ENCODE data around the gene SPEM1. TPM values are rescaled to one million over a fixed set of nuclear protein-coding genes. Genes with fewer than 3 reads are reported as not detected.
A peak's percentile ranks its signal among the peaks of the same experiment; 100 is the strongest.
"Not testable (repeated sequence)": the region's sequence is repeated elsewhere in the genome, so short reads cannot be mapped to it uniquely, and the experiment has no call there.

Gene SPEM1
- total RNA-seq, 4 donors from 2014 or later, result not detected

DNA sequence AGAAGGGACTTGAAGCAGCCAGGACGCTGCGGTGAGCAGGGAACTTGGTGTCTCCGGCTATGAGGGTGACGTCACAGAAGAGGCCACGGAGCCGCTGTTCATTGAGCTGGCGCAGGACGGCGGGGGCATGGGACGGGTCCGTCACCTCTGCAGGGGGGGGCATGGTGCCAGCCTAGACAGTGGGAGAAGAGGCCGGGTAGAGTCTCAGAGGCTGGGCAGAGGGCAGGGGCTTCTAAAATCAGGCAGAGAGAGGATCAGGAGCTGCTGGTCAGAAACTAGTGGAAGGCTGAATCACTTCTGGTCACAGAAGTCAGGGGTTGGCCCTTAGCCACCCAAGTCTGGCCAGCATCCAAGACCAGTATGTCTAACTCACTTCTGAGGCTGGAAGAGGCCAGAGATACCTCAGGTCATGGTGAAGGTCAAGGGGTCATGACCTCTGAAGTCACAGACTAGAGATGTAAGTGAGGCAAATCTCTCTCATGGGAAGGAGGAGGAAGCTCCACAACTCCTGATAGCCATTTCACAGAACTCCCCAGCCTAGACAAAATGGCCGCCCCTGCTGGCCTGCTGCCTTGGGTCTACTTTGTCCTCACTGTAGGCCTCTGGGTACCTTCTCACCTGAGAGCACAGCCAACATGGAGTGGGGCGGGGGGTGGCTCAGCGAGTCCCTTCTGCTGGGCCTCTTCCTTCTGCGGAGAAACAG, 46.7 kb downstream of the SPEM1 start:
- H3K9me3 ChIP-seq, result no peaks in the 10 kb centered on the region
- 24% methylated on average over 3 of the region's 16 CpGs; no CpG with 5 or more reads in 1 of the 2 donors for WGBS, 2 donors (ENCODE audit: low coverage in 1 of 2)
- H3K27me3 ChIP-seq, result no peaks in the 10 kb centered on the region
- H3K4me1 ChIP-seq, result peaks cover 2 to 65% (median 17%) of the 10 kb centered on the region in 3 donors
- no peak overlapping the region for H3K4me3 ChIP-seq
- peaks cover 0 to 50% of the 10 kb centered on the region in 2 donors for H3K36me3 ChIP-seq
- peak; percentile 63 for ATAC-seq
- H3K27ac ChIP-seq, result peak overlapping the region; percentile 7 to 74 (median 70)
- TF ChIP-seq POLR2AphosphoS5 (IDR thresholded peaks at IDR 0.05) (peak; percentile 58), EP300 (IDR thresholded peaks at IDR 0.05) (no peak), POLR2A (IDR thresholded peaks at IDR 0.05) (no peak)
- TF ChIP-seq, protein P1, sequence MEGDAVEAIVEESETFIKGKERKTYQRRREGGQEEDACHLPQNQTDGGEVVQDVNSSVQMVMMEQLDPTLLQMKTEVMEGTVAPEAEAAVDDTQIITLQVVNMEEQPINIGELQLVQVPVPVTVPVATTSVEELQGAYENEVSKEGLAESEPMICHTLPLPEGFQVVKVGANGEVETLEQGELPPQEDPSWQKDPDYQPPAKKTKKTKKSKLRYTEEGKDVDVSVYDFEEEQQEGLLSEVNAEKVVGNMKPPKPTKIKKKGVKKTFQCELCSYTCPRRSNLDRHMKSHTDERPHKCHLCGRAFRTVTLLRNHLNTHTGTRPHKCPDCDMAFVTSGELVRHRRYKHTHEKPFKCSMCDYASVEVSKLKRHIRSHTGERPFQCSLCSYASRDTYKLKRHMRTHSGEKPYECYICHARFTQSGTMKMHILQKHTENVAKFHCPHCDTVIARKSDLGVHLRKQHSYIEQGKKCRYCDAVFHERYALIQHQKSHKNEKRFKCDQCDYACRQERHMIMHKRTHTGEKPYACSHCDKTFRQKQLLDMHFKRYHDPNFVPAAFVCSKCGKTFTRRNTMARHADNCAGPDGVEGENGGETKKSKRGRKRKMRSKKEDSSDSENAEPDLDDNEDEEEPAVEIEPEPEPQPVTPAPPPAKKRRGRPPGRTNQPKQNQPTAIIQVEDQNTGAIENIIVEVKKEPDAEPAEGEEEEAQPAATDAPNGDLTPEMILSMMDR (IDR thresholded peaks at IDR 0.05), result no peak

DNA sequence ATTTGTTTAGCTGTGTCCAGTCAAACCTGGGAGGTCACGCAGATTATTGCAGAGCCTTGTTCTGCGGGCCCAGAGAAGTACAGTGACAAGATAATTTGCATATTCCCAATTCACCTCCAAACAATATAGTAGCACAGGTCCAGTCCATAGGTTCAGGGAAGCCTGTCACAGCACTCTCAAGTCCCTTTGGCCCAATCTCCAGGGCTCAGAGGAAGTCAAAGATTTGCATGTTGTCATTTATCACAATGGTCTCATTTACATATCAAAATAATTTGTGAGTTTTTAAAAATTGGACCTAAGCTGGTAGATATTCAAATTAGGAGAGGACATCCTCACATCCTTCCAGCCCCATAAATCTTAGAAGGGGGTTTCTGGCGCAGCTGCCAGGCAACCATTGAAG, 47.4 kb downstream of the SPEM1 start:
- no peak for TF ChIP-seq EP300 (IDR thresholded peaks at IDR 0.05)
- TF ChIP-seq POLR2A (IDR thresholded peaks at IDR 0.05), result no peak
- TF ChIP-seq POLR2AphosphoS5 (IDR thresholded peaks at IDR 0.05), result no peak
- TF ChIP-seq, protein P1 (IDR thresholded peaks at IDR 0.05), result no peak
- no peaks in the 10 kb centered on the region for H3K9me3 ChIP-seq
- H3K4me1 ChIP-seq, result peaks cover 2 to 72% (median 17%) of the 10 kb centered on the region in 3 donors
- no peaks in the 10 kb centered on the region for H3K27me3 ChIP-seq
- H3K4me3 ChIP-seq, result no peak overlapping the region
- WGBS, 2 donors (ENCODE audit: low coverage in 1 of 2), result 92% methylated on average over 2 of the region's 3 CpGs
- peaks cover 0 to 43% of the 10 kb centered on the region in 2 donors for H3K36me3 ChIP-seq
- no peak for ATAC-seq
- peak overlapping the region in 3 of 4 donors; percentile 70 to 74 (median 71) for H3K27ac ChIP-seq

DNA sequence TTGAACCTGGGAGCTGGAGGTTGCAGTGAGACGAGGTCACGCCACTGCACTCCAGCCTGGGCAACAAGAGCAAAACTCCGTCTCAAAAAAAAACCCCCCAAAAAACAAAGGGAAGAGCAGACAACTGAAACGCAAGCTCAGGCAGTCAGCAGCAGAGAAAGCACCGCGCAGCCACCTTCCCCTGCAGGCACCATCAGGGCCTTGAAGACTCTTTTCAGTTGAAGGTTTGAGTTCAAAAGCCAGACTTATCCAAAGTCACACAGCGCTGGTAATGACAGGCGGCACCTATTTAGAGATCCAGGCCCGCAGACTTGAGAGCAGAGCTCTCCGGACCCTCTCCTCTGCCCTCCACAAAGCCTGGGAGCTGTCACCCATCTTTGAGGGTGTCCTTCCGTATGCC, 48.2 kb downstream of the SPEM1 start:
- ATAC-seq, result no peak
- Histone ChIP-seq H3K36me3 (peaks cover 0 to 35% of the 10 kb centered on the region in 2 donors), H3K27me3 (no peaks in the 10 kb centered on the region), H3K4me3 (no peak overlapping the region), H3K4me1 (peaks cover 2 to 77% (median 17%) of the 10 kb centered on the region in 3 donors), H3K27ac (peak overlapping the region in 1 of 4 donors; percentile 10), H3K9me3 (no peaks in the 10 kb centered on the region)
- TF ChIP-seq EP300 (IDR thresholded peaks at IDR 0.05) (no peak), POLR2AphosphoS5 (IDR thresholded peaks at IDR 0.05) (no peak), POLR2A (IDR thresholded peaks at IDR 0.05) (no peak)
- TF ChIP-seq, protein P1 (IDR thresholded peaks at IDR 0.05), result no peak
- 86 to 91% methylated on average over 5 to 11 of the region's 11 CpGs for WGBS, 2 donors (ENCODE audit: low coverage in 1 of 2)

DNA sequence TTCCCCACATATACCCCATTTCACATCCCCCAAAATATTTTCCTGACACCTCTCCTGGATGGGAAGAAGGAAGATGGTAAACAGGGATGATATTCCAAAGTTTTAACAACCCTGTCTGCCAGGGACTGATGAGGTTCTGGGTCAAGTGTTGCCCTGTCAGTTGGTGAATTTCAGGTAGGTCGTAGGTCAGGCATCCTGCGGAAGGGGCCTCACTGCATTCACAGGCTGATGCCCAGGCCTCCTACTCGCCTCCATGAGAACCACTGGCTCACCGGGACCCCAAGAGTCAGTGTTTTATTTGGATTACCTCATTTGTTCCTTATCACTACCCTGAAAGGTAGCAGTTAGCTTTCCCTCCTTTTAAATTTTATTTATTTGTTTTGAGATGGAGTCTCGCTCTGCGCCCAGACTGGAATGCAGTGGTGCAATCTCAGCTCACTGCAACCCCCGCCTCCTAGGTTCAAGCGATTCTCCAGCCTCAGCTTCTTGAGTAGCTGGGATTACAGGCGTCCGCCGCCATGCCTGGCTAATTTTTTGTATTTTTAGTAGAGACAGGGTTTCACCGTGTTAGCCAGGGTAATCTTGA, 48.8 kb downstream of the SPEM1 start:
- H3K4me3 ChIP-seq, result no peak overlapping the region
- H3K9me3 ChIP-seq, result no peaks in the 10 kb centered on the region
- H3K36me3 ChIP-seq, result peaks cover 0 to 29% of the 10 kb centered on the region in 2 donors
- ATAC-seq, result no peak
- TF ChIP-seq, protein P1 (IDR thresholded peaks at IDR 0.05), result no peak
- TF ChIP-seq POLR2AphosphoS5 (IDR thresholded peaks at IDR 0.05), result no peak
- TF ChIP-seq POLR2A (IDR thresholded peaks at IDR 0.05), result no peak
- TF ChIP-seq EP300 (IDR thresholded peaks at IDR 0.05), result no peak
- H3K4me1 ChIP-seq, result peaks cover 2 to 83% (median 17%) of the 10 kb centered on the region in 3 donors
- WGBS, 2 donors (ENCODE audit: low coverage in 1 of 2), result 57 to 68% methylated on average over 1 to 12 of the region's 12 CpGs
- no peak overlapping the region for H3K27ac ChIP-seq
- no peaks in the 10 kb centered on the region for H3K27me3 ChIP-seq

DNA sequence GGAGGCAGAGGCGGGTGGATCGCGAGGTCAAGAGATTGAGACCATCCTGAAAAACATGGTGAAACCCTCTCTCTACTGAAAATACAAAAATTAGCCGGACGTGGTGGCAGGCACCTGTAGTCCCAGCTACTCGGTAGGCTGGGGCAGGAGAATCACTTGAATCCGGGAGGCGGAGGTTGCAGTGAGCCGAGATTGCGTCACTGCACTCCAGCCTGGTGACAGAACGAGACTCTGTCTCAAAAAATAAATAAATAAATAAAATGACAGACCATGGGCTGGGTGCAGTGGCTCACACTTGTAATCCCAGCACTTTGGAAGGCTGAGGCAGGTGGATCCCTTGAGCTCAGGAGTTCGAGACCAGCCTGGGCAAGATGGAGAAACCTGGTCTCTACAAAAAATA, 49.7 kb downstream of the SPEM1 start:
- H3K9me3 ChIP-seq, H3K4me3 ChIP-seq, ATAC-seq, H3K27me3 ChIP-seq: not testable (repeated sequence)
- Histone ChIP-seq H3K4me1 (peaks cover 2 to 92% (median 17%) of the 10 kb centered on the region in 3 donors), H3K36me3 (peaks cover 0 to 20% of the 10 kb centered on the region in 2 donors), H3K27ac (peak overlapping the region in 1 of 4 donors; percentile 28)
- WGBS, 2 donors (ENCODE audit: low coverage in 1 of 2), result 87 to 92% methylated on average over 3 to 12 of the region's 12 CpGs

DNA sequence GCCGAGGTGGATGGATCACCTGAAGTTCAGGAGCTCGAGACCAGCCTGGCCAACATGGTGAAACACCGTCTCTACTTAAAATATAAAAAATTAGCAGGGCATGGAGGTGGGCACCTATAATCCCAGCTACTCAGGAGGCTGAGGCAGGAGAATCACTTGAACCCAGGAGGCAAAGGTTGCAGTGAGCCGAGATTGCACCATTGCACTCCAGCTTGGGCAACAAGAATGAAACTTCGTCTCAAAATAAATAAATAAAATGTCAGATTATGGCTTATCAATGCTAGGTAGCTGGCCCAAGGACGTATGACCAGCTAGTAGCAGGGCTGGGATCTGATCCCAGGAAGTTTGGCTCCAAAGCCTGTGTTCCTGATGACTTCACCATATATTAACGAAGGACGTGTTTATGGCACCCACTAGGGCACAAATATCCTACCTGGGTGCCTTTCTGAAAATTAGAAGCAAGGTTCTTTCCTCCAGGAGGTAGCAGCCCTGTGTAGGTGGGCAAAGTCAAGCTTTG, 50.4 kb downstream of the SPEM1 start:
- peaks cover 2 to 97% (median 24%) of the 10 kb centered on the region in 3 donors for H3K4me1 ChIP-seq
- not testable (repeated sequence) for H3K27me3 ChIP-seq, ATAC-seq, H3K9me3 ChIP-seq, H3K4me3 ChIP-seq
- peak overlapping the region in 3 of 4 donors; percentile 1 to 33 (median 28) for H3K27ac ChIP-seq
- 74 to 94% methylated on average over 3 to 8 of the region's 8 CpGs for WGBS, 2 donors (ENCODE audit: low coverage in 1 of 2)
- peaks cover 0 to 15% of the 10 kb centered on the region in 2 donors for H3K36me3 ChIP-seq

Measured in gastroesophageal sphincter (tissue), 4 donors.